Parathyroid adenoma (tissue), 2 donors: ENCODE results near the gene DIP2C.

Experiments used
- H2AFZ ChIP-seq: fragments of 300-600 bp; sonication (generic); one replicate; pipeline ENCODE4 v1.7.0; 2017; ENCODE audit warnings: antibody characterized with exemption, mild to moderate bottlenecking
- H3K27ac ChIP-seq: fragments of 300-600 bp; sonication (generic); one replicate; pipeline ENCODE4 v1.7.0; 2017
- H3K27me3 ChIP-seq: fragments of 300-600 bp; sonication (generic); one replicate; pipeline ENCODE4 v1.7.0; 2017; ENCODE audit warnings: low read length; ENCODE audit not compliant: control insufficient read depth, insufficient read depth
- H3K36me3 ChIP-seq: fragments of 300-600 bp; sonication (generic); one replicate; pipeline ENCODE4 v1.7.0; 2017; ENCODE audit warnings: low read length; ENCODE audit not compliant: control insufficient read depth, insufficient read depth
- H3K4me1 ChIP-seq: fragments of 300-600 bp; sonication (generic); one replicate; pipeline ENCODE4 v1.7.0; 2017; ENCODE audit warnings: control low read depth
- H3K4me2 ChIP-seq: fragments of 300-600 bp; sonication (generic); one replicate; pipeline ENCODE4 v1.7.0; 2017; ENCODE audit warnings: low read length
- H3K4me3 ChIP-seq: fragments of 300-600 bp; sonication (generic); one replicate; pipeline ENCODE4 v1.7.0; 2017; ENCODE audit warnings: low read depth, low read length
- H3K79me2 ChIP-seq: fragments of 300-600 bp; sonication (generic); one replicate; pipeline ENCODE4 v1.7.0; 2017; ENCODE audit warnings: control low read depth
- H3K9ac ChIP-seq: fragments of 300-600 bp; sonication (generic); one replicate; pipeline ENCODE4 v1.7.0; 2017; ENCODE audit warnings: mild to moderate bottlenecking
- H3K9me3 ChIP-seq: fragments of 300-600 bp; sonication (generic); one replicate; pipeline ENCODE4 v1.7.0; 2017; ENCODE audit warnings: low read length; ENCODE audit not compliant: control insufficient read depth
- TF ChIP-seq, protein P1 (sequence below): fragments of 300-600 bp; sonication (generic); IDR thresholded peaks from one replicate; pipeline ENCODE4 v1.7.0; 2017; ENCODE audit warnings: antibody characterized with exemption, mild to moderate bottlenecking
- donor health status: primary hyperparathyroidism.

Gene DIP2C

DNA sequence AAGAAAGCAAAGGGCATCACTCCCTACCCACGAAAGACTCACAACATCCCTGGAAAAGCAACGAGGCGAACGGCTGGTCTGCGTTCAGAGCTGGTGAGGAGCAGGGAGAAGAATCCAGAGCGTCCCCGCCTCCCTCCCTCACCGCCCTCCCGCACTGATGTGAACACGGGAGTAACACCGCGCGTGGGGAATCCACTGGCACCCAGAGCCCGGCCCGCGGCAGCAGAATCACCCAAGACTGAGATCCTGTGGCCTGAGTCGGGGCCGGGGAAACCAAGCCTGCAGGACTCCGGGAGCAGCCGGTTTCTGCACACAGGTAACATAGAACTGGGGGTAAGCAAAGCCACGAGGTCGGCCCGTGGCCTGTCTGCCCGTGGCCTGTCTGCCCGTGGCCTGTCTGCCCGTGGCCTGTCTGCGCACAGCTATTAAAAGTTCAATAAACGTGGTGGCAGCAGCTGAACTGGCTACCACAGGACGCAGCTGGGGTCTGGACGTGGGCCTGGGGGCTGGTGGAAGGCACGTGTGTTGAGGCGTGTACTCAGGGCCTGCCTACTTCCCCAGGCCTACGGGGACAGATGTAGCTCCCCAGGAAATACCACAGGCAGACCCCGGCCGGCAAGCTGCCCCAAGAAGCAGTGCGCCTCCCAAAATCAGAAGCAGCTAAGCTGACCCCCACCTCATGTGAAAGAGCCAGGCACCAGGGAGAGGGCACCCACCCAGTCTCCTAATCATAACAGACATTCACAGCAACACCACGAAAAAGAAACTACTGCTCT, 23.0 kb downstream of the DIP2C start:
- no peak overlapping the region for H3K9ac ChIP-seq
- H3K27me3 ChIP-seq: no peaks in the 10 kb centered on the region
- H2AFZ ChIP-seq: no peak overlapping the region
- no peaks in the 10 kb centered on the region for H3K9me3 ChIP-seq
- TF ChIP-seq, protein P1, sequence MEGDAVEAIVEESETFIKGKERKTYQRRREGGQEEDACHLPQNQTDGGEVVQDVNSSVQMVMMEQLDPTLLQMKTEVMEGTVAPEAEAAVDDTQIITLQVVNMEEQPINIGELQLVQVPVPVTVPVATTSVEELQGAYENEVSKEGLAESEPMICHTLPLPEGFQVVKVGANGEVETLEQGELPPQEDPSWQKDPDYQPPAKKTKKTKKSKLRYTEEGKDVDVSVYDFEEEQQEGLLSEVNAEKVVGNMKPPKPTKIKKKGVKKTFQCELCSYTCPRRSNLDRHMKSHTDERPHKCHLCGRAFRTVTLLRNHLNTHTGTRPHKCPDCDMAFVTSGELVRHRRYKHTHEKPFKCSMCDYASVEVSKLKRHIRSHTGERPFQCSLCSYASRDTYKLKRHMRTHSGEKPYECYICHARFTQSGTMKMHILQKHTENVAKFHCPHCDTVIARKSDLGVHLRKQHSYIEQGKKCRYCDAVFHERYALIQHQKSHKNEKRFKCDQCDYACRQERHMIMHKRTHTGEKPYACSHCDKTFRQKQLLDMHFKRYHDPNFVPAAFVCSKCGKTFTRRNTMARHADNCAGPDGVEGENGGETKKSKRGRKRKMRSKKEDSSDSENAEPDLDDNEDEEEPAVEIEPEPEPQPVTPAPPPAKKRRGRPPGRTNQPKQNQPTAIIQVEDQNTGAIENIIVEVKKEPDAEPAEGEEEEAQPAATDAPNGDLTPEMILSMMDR: no peak
- H3K4me3 ChIP-seq: no peak overlapping the region
- H3K27ac ChIP-seq: no peak overlapping the region
- no peaks in the 10 kb centered on the region for H3K36me3 ChIP-seq
- no peaks in the 10 kb centered on the region for H3K4me1 ChIP-seq
- H3K79me2 ChIP-seq: peaks cover 45% of the 10 kb centered on the region
- H3K4me2 ChIP-seq: no peak overlapping the region

DNA sequence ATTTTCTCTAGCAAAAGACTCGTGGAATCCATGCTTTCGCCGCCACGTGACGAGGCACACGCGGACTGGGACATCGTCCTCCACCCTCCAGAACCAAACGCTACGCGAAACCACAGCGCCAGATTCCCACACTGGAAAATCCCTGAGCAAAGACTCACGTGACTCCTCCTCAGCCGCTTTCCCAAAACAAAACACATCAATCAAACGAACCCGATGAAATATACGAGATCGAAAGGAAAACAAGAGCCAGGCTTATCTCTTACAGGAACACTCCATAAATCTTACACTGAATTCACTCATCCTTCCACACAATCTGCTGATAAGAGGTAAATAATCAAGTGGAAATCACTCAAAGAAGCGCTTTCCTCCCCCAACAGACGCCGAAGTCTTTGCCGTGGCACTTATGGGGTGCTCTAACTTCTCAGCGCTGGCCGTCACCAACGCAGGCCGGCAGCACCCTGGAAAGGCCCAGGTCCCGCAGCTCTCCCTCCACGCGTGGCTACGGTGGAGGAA, 23.8 kb downstream of the DIP2C start:
- no peaks in the 10 kb centered on the region for H3K4me1 ChIP-seq
- no peaks in the 10 kb centered on the region for H3K9me3 ChIP-seq
- no peak overlapping the region for H3K4me3 ChIP-seq
- no peaks in the 10 kb centered on the region for H3K36me3 ChIP-seq
- no peak overlapping the region for H2AFZ ChIP-seq
- H3K9ac ChIP-seq: no peak overlapping the region
- TF ChIP-seq, protein P1: no peak
- H3K27ac ChIP-seq: no peak overlapping the region
- no peaks in the 10 kb centered on the region for H3K27me3 ChIP-seq
- H3K79me2 ChIP-seq: peaks cover 45% of the 10 kb centered on the region
- H3K4me2 ChIP-seq: no peak overlapping the region

DNA sequence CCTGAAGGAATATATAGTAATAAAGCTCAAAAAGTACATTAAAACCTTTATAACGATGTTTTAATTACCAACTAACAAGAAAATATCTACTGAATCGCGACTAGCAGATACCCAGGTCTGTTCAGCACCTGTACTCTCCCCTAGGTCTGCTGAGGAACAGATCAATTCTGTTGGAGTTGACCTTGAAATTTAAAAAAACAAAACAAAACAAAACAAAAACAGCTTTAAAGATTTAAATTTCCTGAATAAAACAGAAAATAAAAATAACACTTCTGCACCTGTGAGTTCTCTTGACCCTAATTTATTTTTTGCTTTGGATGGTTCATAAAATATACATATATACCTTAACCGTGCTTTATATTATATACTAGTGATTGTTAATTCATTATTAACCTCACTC, 24.6 kb downstream of the DIP2C start:
- Histone ChIP-seq H3K4me2 (no peak overlapping the region), H3K36me3 (no peaks in the 10 kb centered on the region), H2AFZ (no peak overlapping the region), H3K9ac (no peak overlapping the region), H3K27me3 (no peaks in the 10 kb centered on the region), H3K9me3 (no peaks in the 10 kb centered on the region), H3K4me3 (no peak overlapping the region), H3K79me2 (peaks cover 39% of the 10 kb centered on the region), H3K27ac (no peak overlapping the region), H3K4me1 (no peaks in the 10 kb centered on the region)
- TF ChIP-seq, protein P1: no peak

DNA sequence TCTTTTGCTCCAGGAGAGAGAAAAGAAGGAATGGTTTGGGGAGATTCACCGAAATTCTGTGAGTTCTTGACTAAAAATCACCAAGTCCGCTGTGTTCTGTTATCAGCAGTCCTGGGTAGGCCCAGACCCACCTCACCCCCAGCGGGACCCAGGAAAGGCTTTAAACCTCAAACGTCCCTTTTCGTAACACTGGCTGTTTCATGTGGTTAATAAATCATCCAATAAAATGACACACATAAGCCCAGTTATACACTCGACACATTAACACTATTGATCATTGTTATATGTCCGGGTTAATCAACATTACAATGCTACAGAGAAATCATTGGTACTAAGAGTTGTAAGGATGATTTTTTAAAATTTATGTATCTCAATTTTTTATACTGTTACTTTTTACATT, 25.2 kb downstream of the DIP2C start:
- Histone ChIP-seq H3K4me3 (no peak overlapping the region), H3K4me1 (no peaks in the 10 kb centered on the region), H3K36me3 (no peaks in the 10 kb centered on the region), H3K79me2 (peaks cover 34% of the 10 kb centered on the region), H3K9me3 (no peaks in the 10 kb centered on the region), H3K9ac (no peak overlapping the region), H3K4me2 (no peak overlapping the region), H3K27ac (no peak overlapping the region), H3K27me3 (no peaks in the 10 kb centered on the region), H2AFZ (no peak overlapping the region)
- TF ChIP-seq, protein P1: no peak

DNA sequence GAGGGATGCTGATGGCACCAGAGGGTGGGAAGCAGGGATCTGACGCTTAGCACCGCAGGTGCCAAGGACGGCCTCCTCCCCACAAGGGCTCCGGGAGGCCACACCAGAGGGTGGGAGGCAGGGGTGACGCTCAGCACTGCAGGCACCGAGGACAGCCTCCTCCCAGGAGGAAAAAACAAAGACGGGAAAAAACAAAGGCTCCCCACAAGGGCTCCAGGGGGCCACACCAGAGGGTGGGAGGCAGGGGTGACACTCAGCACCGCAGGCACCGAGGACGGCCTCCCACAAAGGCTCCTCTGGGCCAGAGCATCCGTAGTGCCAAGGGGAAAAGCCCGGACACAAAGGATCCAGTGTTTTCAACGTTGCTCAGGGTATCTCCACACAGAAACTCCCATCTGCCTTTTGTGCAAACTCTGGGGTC, 25.6 kb downstream of the DIP2C start:
- no peaks in the 10 kb centered on the region for H3K4me1 ChIP-seq
- no peaks in the 10 kb centered on the region for H3K27me3 ChIP-seq
- H2AFZ ChIP-seq: no peak overlapping the region
- H3K79me2 ChIP-seq: peaks cover 37% of the 10 kb centered on the region
- no peak overlapping the region for H3K9ac ChIP-seq
- no peak overlapping the region for H3K27ac ChIP-seq
- no peak overlapping the region for H3K4me3 ChIP-seq
- H3K36me3 ChIP-seq: no peaks in the 10 kb centered on the region
- H3K9me3 ChIP-seq: no peaks in the 10 kb centered on the region
- H3K4me2 ChIP-seq: no peak overlapping the region
- TF ChIP-seq, protein P1: no peak
